CD4-positive, alpha-beta T cell treated with Interleukin-1 beta for 1 hour (primary cell): ENCODE results near the gene OR8H2.
"Not testable (repeated sequence)": the region's sequence is repeated elsewhere in the genome, so short reads cannot be mapped to it uniquely, and the experiment has no call there.

Experiments used
- DNase-seq, 2 donors: peaks; one replicate each; pipeline ENCODE4 v3.0.0-alpha.2; 2020 to 2022

Gene OR8H2, protein sequence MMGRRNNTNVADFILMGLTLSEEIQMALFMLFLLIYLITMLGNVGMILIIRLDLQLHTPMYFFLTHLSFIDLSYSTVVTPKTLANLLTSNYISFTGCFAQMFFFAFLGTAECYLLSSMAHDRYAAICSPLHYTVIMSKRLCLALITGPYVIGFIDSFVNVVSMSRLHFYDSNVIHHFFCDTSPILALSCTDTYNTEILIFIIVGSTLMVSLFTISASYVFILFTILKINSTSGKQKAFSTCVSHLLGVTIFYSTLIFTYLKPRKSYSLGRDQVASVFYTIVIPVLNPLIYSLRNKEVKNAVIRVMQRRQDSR

DNA sequence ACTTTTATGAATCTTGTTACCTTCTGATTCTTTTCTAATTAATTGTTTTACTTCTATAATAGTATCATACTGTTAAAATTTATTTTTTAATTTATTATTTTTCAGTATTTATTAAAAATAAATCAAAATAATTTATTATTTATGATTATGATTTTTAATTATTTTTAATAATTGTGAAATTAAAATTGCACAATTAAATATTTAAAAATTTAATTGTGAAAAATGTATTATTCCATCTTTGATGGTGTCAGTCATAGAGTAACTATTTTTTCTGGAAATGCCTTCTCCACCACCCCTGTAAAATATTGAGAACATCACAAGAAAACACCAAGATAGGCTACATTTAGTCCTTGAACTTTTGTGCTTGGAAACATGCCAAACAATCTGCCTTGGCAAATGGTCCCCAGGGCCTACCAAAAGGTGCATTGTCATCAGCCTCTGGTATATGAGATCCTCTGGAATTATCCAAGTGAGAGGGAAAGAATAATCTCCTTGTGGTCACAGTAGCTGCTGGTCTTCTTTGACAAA lies at the start of gene OR8H2:
Gene OR8H2, plus strand, starts transcription at position 478 of the 528 bp plus-strand sequence. CDS start 1,356 bp downstream, outside the sequence.
- no peak for DNase-seq

DNA sequence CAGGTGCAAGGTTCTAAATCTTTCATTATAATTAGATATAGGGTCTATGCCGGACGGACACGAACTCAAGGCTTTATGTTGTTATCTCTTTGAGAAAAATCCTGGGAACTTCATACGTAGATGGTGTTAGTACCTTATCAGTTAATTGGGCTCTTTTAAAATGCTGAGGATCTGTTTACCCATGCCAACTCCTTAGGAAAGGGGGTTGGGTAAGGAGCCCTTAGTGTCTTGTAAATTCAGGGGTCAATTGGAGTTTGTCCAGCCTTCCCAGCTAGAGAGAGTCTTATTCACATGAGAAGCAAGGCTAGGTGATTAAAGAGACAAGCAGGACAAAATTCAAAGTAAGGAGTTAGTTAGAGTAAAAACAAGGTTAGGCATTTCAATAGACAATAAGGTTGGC lies 47.1 kb upstream of the OR8H2 start:
- DNase-seq = not testable (repeated sequence)

DNA sequence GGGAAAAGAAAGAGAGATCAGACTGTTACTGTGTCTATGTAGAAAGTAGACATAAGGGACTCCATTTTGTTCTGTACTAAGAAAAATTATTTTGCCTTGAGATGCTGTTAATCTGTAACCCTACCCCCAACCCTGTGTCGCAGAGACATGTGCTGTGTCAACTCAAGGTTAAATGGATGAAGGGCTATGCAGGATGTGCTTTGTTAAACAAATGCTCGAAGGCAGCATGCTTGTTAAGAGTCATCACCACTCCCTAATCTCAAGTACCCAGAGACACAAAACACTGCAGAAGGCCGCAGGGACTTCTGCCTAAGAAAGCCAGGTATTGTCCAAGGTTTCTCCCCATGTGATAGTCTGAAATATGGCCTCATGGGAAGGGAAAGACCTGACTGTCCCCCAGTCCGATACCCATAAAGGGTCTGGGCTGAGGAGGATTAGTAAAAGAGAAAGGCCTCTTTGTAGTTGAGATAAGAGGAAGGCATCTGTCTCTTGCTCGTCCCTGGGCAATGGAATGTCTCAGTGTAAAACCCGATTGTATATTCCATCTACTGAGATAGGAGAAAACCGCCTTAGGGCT lies 45.7 kb upstream of the OR8H2 start:
- DNase-seq = not testable (repeated sequence)

DNA sequence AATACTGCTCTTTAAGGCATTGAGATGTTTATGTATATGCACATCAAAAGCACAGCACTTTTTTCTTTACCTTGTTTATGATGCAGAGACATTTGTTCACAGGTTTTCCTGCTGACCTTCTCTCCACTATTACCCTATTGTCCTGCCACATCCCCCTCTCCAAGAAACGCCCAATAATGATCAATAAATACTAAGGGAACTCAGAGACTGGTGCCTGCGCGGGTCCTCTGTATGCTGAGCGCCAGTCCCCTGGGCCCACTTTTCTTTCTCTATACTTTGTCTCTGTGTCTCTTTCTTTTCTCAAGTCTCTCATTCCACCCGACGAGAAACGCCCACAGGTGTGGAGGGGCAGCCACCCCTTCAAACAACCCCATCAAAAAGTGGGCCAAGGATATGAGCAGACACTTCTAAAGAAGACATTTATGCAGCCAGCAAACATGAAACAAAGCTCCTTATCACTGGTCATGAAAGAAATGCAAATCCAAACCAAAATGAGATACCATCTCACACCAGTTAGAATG lies 45.2 kb upstream of the OR8H2 start:
- not testable (repeated sequence) for DNase-seq

GRCh38 chr11:56066980-56067379 lies 36.5 kb upstream of the OR8H2 start:
- no peak for DNase-seq

GRCh38 chr11:56089697-56090096 lies 13.8 kb upstream of the OR8H2 start:
- no peak for DNase-seq

GRCh38 chr11:56093008-56093407 lies 10.5 kb upstream of the OR8H2 start, which contains the start of gene OR8I2:
Gene OR8I2 (plus strand): TSS chr11:56093308. CDS start chr11:56093308, 0 bp downstream.
- no peak for DNase-seq

DNA sequence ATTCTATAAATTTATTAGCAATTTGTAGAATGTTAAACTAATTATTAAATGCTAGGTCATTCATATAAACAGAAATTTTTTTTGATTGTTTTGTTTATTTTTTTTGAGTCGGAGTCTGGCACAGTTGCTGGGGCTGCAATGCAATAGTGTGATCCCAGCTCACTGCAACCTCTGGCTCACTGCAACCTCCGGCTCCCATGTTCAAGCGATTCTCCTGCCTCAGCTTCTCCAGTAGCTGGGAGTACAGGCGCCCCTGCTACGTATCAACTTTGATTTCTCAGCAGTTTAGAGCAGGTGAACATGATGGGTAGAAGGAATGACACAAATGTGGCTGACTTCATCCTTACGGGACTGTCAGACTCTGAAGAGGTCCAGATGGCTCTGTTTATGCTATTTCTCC lies 18.6 kb downstream of the OR8H2 start, which contains the start of gene OR8H3:
Gene OR8H3, plus strand, starts transcription at position 301 of the 400 bp plus-strand sequence. Its CDS starts 0 bp downstream, at position 301.
- DNase-seq = no peak

- no peak for DNase-seq
These were observed 36.7 kb downstream of the OR8H2 start, which contains the start of gene OR8J3 for GRCh38 chr11:56140151-56140661. Gene OR8J3 (minus strand): TSS chr11:56140201. CDS start chr11:56137718, 2,483 bp downstream.

GRCh38 chr11:56143681-56144080 lies 40.2 kb downstream of the OR8H2 start:
- not testable (repeated sequence) for DNase-seq

- no peak for DNase-seq
These were observed 47.9 kb downstream of the OR8H2 start for GRCh38 chr11:56151376-56151775.

DNA sequence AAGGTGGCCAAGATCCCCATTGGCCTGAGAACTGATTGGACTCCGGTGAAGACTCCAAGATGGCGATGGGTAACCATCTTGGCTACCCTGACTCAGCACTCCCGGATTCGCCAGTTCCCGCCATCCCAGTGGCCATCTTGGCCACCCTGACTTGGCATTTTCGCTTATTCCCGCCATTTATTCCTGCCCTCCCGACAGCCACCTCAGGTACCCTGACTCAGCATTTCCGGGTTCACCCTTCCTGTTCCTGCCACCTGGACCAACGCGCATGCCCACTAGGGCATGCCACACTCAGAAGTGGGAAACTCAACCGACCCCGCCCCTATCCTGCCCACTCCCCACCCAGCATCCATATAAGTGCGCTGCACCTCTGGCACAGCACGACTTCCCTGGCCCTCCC lies 48.8 kb downstream of the OR8H2 start:
- DNase-seq = no peak
